Body of pancreas (tissue), 4 donors: Measurements from ENCODE around the gene PLCD3. TPM values are rescaled to one million over a fixed set of nuclear protein-coding genes. Genes with fewer than 3 reads are reported as not detected.

Experiments
- ATAC-seq: fragments of 150-250 bp; one replicate; pipeline ENCODE4 v1.9.1; 2016
- DNase-seq, 4 donors: peaks; one replicate each; pipeline ENCODE4 v3.0.0-alpha.2; 2019
- H3K27ac ChIP-seq, 4 donors: fragments of 200-600 bp; sonication (generic); 1 replicate in 3 of 4; 2 replicates in 1 of 4; pipeline versions ENCODE4 v1.5.1 to v1.6.1; 2016 to 2019; ENCODE audit warnings: mild to moderate bottlenecking in 1 of 4, mixed read lengths in 1 of 4, moderate library complexity in 1 of 4
- H3K27me3 ChIP-seq, 2 donors: fragments of 200-600 bp; sonication (generic); one replicate each; pipeline ENCODE4 v1.6.0; 2016; ENCODE audit warnings: mild to moderate bottlenecking in 1 of 2
- H3K36me3 ChIP-seq, 2 donors: fragments of 200-600 bp; sonication (generic); replicated peaks in 1 of 2; 2 replicates each; pipeline ENCODE4 v1.5.1; 2016; ENCODE audit warnings: low read depth in 2 of 2; ENCODE audit not compliant: insufficient read depth in 1 of 2
- H3K4me1 ChIP-seq: fragments of 200-600 bp; sonication (generic); one replicate; pipeline ENCODE4 v1.6.0; 2016
- H3K4me3 ChIP-seq, 2 donors: fragments of 200-600 bp; sonication (generic); 1 replicate in 1 of 2; 2 replicates in 1 of 2; pipeline ENCODE4 v1.5.1; 2016 to 2019
- H3K9me3 ChIP-seq, 3 donors: fragments of 200-600 bp; sonication (generic); 1 replicate in 2 of 3; 2 replicates in 1 of 3; pipeline ENCODE4 v1.5.1; 2016
- CTCF ChIP-seq, 7 experiments: fragments of 450-650 bp in 4 of 7; fragments of 200-600 bp in 3 of 7; sonication (generic) in 3 of 7; IDR thresholded peaks; one replicate each; pipeline ENCODE4 v1.5.1; 2016 to 2019; ENCODE audit warnings: antibody characterized with exemption in 7 of 7
- POLR2A ChIP-seq, 3 donors: fragments of 450-650 bp; IDR thresholded peaks; one replicate each; pipeline ENCODE4 v1.6.1; 2016; ENCODE audit warnings: antibody characterized with exemption in 3 of 3, mild to moderate bottlenecking in 2 of 3
- WGBS, 2 donors: methylation state at CpG; one replicate each; pipeline ENCODE4 v1.1.5; 2017; 5-methylcytosine and 5-hydroxymethylcytosine counted together
- intact Hi-C: fragments of 100-400 bp; cut with DNase I; formaldehyde crosslinking; loops from one replicate; pipeline ENCODE4 v1.15.1; 2023
- microRNA-seq, 2 donors: library from miRNA; unstranded; fragments of <30 nt; microRNA quantifications; one replicate each; pipeline ENCODE4, GENCODE V29; 2016; ENCODE audit warnings: borderline number of aligned reads in 2 of 2, borderline replicate concordance in 2 of 2
- small RNA-seq: library from RNA; depleted of rRNA; stranded (forward); fragments of <200 nt; gene quantifications from one replicate; pipeline ENCODE3, GENCODE V24; 2016
- total RNA-seq, 2 donors: library from RNA; depleted of rRNA; stranded (reverse); fragments of >200 nt; gene quantifications; one replicate each; pipeline ENCODE4 v1.1.0, GENCODE V29; 2016

PLCD3 gene
- total RNA-seq, 2 donors from 2014 or later = 5.4 to 23.4 TPM

GRCh38 chr17:45060382-45060796 lies 71.9 kb downstream of the PLCD3 start:
- DNase-seq (no peak), ATAC-seq (no peak)
- peak overlapping the region; percentile 52 to 88 (median 74) for H3K27ac ChIP-seq
- peaks cover 47% of the 10 kb centered on the region for H3K4me1 ChIP-seq
- no peaks in the 10 kb centered on the region for H3K36me3 ChIP-seq
- no peaks in the 10 kb centered on the region for H3K27me3 ChIP-seq
- H3K4me3 ChIP-seq = peak overlapping the region; percentile 26 to 89
- H3K9me3 ChIP-seq = no peaks in the 10 kb centered on the region
- WGBS, 2 donors = 5 to 8% methylated on average over 15 of the region's 15 CpGs
- intact Hi-C loops = no loop called here
- no peak for TF ChIP-seq CTCF (IDR thresholded peaks at IDR 0.05)
- TF ChIP-seq POLR2A (IDR thresholded peaks at IDR 0.05) = no peak

Small RNAs within 50 kb of the gene (microRNA-seq; reads per million reads assigned to microRNA genes)
- gene MIR6784 = 0 reads per million in 2 donors

Small RNAs within 50 kb of the gene (small RNA-seq; reads per million reads assigned to genes)
- gene MIR6784 (not detected), gene RF00019 (not detected)

Other genes with a start within 250 kb of the PLCD3 start
- 10 to 100 TPM; 31.6 to 49.8 TPM for gene EFTUD2, start 233.1 kb downstream of the PLCD3 start, total RNA-seq
- gene GFAP, start 217.0 kb downstream of the PLCD3 start, total RNA-seq = 1 to 10 TPM; 2.0 to 7.0 TPM
- gene KIF18B, start 184.7 kb downstream of the PLCD3 start, total RNA-seq = under 1 TPM in 1 of 2 donors, not detected in 1; 0.26 TPM
- gene C1QL1, start 164.2 kb downstream of the PLCD3 start, total RNA-seq = 1 to 10 TPM; 2.3 to 2.9 TPM
- 10 to 100 TPM; 19.8 to 20.8 TPM for gene DCAKD, start 80.9 kb downstream of the PLCD3 start, total RNA-seq
- gene NMT1, start 71.2 kb downstream of the PLCD3 start, total RNA-seq = 10 to 100 TPM; 26.5 to 33.9 TPM
- gene ACBD4, start 3.2 kb upstream of the PLCD3 start, total RNA-seq = 10 to 100 TPM; 20.8 to 21.1 TPM
- gene HEXIM1, start 16.0 kb upstream of the PLCD3 start, total RNA-seq = 10 to 100 TPM; 13.8 to 15.3 TPM
- gene HEXIM2, start 29.4 kb upstream of the PLCD3 start, total RNA-seq = 10 to 100 TPM in 1 of 2 donors, 1 to 10 TPM in 1; 5.9 to 10.1 TPM
- gene FMNL1, start 89.4 kb upstream of the PLCD3 start, total RNA-seq = 1 to 10 TPM; 4.0 to 5.2 TPM
- 1 to 10 TPM in 1 of 2 donors, not detected in 1; 1.0 TPM for gene SPATA32, start 129.6 kb upstream of the PLCD3 start, total RNA-seq
- 1 to 10 TPM; 6.5 to 9.9 TPM for gene MAP3K14, start 184.5 kb upstream of the PLCD3 start, total RNA-seq